HG02759 (cell line): Measurements from ENCODE around the gene RAB1A.
A peak's percentile ranks its signal among the peaks of the same experiment; 100 is the strongest.

Experiments
- ATAC-seq: cut with Tn5 transposase; IDR thresholded peaks from one replicate; pipeline ENCODE4 v1.9.1; 2021; ENCODE audit warnings: mild to moderate bottlenecking, moderate library complexity; ENCODE audit not compliant: unreplicated experiment

Gene RAB1A

DNA sequence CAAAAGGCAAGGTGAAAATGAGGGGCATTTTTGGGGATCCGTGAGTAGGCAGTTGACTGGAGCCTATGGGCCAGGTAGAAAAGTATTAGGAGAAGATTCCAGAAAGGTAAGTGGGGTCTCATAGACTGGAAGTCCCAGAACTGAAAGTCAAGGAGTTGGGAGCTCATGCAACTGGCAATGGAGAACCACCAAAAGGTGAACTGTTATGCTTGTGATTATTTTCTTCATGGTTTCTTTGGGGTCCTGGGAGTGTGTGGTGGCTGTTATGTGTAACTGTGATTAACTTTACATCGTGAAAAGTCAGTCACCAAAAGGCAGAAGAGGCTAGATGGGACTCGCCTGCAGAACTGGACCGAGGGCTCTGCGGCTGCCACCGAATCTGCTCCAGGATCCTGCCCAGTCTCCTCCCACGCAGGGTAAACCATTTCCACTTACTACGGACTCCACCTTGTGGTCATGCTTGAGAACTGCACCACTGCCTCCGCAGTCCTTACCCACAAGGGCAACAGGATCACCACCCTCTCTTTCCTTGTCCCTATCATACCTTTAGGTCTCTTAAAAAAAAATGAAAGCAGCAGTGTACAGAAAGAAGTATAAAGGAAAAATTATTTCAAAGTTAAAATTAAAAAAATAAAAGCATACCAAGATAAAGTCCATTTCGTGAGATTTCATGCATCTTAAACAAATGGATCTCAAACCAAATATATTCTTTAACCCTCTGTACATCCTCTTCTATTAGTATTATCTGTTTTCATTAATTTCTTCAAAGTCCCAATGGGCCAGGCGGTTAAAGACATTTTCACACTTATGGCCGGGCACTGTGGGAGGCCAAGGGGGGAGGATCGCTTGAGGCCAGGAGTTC lies 89.3 kb downstream of the RAB1A start:
- ATAC-seq, result peak; percentile 90

DNA sequence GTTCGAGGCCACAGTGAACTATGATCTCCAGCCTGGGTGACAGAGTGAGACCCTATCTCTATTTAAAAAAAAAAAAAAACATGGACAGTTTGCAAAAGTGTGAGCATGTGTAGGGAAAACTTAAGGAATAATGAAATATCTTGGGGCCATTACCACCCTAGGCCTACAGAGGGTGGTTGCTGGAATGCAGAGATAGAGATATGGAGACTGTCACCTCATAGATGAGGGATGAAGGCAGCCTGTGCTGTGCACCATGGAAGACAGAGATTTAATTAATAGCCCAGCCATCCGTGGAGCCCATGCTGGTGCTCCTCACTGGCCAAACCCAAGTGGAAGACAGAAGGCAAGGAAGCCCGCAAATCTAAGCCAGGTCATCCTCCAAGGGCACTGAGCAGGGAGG lies 90.3 kb downstream of the RAB1A start:
- no peak for ATAC-seq

DNA sequence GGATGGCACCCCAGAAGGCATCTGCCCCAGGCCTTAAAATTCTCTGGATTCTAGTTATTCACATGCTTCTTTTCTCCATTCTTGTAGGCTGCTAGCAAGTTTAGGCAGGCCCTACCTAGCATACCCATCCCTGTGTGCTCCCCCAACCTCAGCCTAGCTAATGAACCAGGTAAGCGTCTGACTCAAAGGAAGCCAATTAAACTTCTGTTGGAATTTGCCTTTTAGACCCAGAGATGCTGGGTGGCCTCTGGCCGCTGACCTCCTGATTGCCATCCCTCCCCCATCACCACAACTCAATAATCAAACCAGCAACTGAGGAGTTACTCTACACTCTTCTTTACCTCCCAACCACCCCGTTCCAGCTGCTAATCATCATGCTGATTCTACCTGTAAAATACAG lies 92.7 kb downstream of the RAB1A start:
- ATAC-seq, result no peak
